Neuronal stem cell (in vitro differentiated cells): Measurements from ENCODE around the gene PCDHGB1.
A peak's percentile ranks its signal among the peaks of the same experiment; 100 is the strongest.

Source experiments
- DNase-seq: peaks from one replicate; pipeline ENCODE4 v3.0.0-alpha.2; 2013; ENCODE audit warnings: low spot score
- H2AFZ ChIP-seq: one replicate; pipeline ENCODE4 v1.6.1; 2013; ENCODE audit warnings: mild to moderate bottlenecking, low read length, inconsistent platforms
- H2AK5ac ChIP-seq: 2 replicates; pipeline ENCODE4 v1.6.1; 2013; ENCODE audit warnings: low read depth, mild to moderate bottlenecking, inconsistent platforms, low read length, moderate library complexity, mixed read lengths
- H2BK120ac ChIP-seq: 2 replicates; pipeline ENCODE4 v1.6.1; 2013; ENCODE audit warnings: low read depth, mild to moderate bottlenecking, inconsistent platforms, low read length, moderate library complexity, mixed read lengths
- H2BK12ac ChIP-seq: one replicate; pipeline ENCODE4 v1.6.1; 2013; ENCODE audit warnings: low read length, inconsistent platforms
- H2BK15ac ChIP-seq: 2 replicates; pipeline ENCODE4 v1.6.1; 2013; ENCODE audit warnings: mild to moderate bottlenecking, low read length, inconsistent platforms, mixed read lengths
- H2BK5ac ChIP-seq: one replicate; pipeline ENCODE4 v1.6.1; 2013; ENCODE audit warnings: inconsistent platforms, mild to moderate bottlenecking, low read length, moderate library complexity
- H3K14ac ChIP-seq: one replicate; pipeline ENCODE4 v1.6.1; 2013; ENCODE audit warnings: low read length, inconsistent platforms
- H3K18ac ChIP-seq: 2 replicates; pipeline ENCODE4 v1.6.1; 2013; ENCODE audit warnings: low read length, inconsistent platforms
- H3K23ac ChIP-seq: 2 replicates; pipeline ENCODE4 v1.6.1; 2013; ENCODE audit warnings: low read depth, mild to moderate bottlenecking, mixed read lengths, low read length, inconsistent platforms; ENCODE audit not compliant: poor library complexity
- H3K27ac ChIP-seq: replicated peaks from 3 replicates; pipeline ENCODE4 v1.5.1; 2013; ENCODE audit warnings: low read length, inconsistent platforms
- H3K27me3 ChIP-seq, 3 experiments: 2 replicates each; pipeline ENCODE4 v1.6.1; 2013; ENCODE audit warnings: low read length in 3 of 3, mild to moderate bottlenecking in 2 of 3, inconsistent platforms in 1 of 3, low read depth in 1 of 3, mixed read lengths in 1 of 3, moderate library complexity in 1 of 3; ENCODE audit not compliant: control insufficient read depth in 3 of 3, insufficient read depth in 3 of 3
- H3K36me3 ChIP-seq, 2 donors: replicated peaks in 1 of 2; 2 replicates each; pipeline ENCODE4 v1.6.1; 2013; ENCODE audit warnings: low read length in 2 of 2; ENCODE audit not compliant: control insufficient read depth in 2 of 2, insufficient read depth in 2 of 2
- H3K4ac ChIP-seq: 2 replicates; pipeline ENCODE4 v1.6.1; 2013; ENCODE audit warnings: inconsistent platforms, mild to moderate bottlenecking, low read length, moderate library complexity
- H3K4me1 ChIP-seq, 2 donors: 1 replicate in 1 of 2; 2 replicates in 1 of 2; pipeline ENCODE4 v1.6.1; 2013; ENCODE audit warnings: low read length in 2 of 2, low read depth in 1 of 2; ENCODE audit not compliant: control insufficient read depth in 2 of 2, insufficient read depth in 1 of 2
- H3K4me2 ChIP-seq: one replicate; pipeline ENCODE4 v1.6.1; 2013; ENCODE audit warnings: mild to moderate bottlenecking, low read length, inconsistent platforms; ENCODE audit not compliant: insufficient read depth, poor library complexity, severe bottlenecking
- H3K4me3 ChIP-seq, 2 donors: 2 replicates each; pipeline ENCODE4 v1.5.1; 2013; ENCODE audit warnings: low read length in 2 of 2, mild to moderate bottlenecking in 2 of 2, inconsistent platforms in 1 of 2, moderate library complexity in 1 of 2
- H3K79me1 ChIP-seq: one replicate; pipeline ENCODE4 v1.6.1; 2013; ENCODE audit warnings: low read depth, mild to moderate bottlenecking, inconsistent platforms, low read length, moderate library complexity
- H3K9ac ChIP-seq: one replicate; pipeline ENCODE4 v1.6.1; 2013; ENCODE audit warnings: mild to moderate bottlenecking, low read depth, low read length, inconsistent platforms; ENCODE audit not compliant: poor library complexity
- H3K9me3 ChIP-seq, 2 donors: replicated peaks in 1 of 2; 2 replicates each; pipeline versions ENCODE3 to v1.6.1; 2013; ENCODE audit warnings: low read length in 2 of 2, mild to moderate bottlenecking in 2 of 2, inconsistent platforms in 1 of 2, low read depth in 1 of 2, mixed read lengths in 1 of 2, moderate library complexity in 1 of 2; ENCODE audit not compliant: control insufficient read depth in 2 of 2, insufficient read depth in 1 of 2
- H4K8ac ChIP-seq: one replicate; pipeline ENCODE4 v1.6.1; 2013; ENCODE audit warnings: low read depth, mild to moderate bottlenecking, inconsistent platforms, low read length, moderate library complexity
- H4K91ac ChIP-seq: one replicate; pipeline ENCODE4 v1.6.1; 2013; ENCODE audit warnings: low read length, low read depth, mild to moderate bottlenecking, inconsistent platforms; ENCODE audit not compliant: poor library complexity
- WGBS, 2 donors: extraction: QIAGEN DNeasy Blood & Tissue Kit; methylation state at CpG; one replicate each; pipeline ENCODE4 v1.1.7; 2013; ENCODE audit warnings: missing lambda C conversion rate in 2 of 2, mixed read lengths in 1 of 2; ENCODE audit not compliant: insufficient read length in 2 of 2, insufficient replicate concordance in 1 of 2; ENCODE audit errors: extremely low coverage in 2 of 2; 5-methylcytosine and 5-hydroxymethylcytosine counted together

PCDHGB1 gene

DNA sequence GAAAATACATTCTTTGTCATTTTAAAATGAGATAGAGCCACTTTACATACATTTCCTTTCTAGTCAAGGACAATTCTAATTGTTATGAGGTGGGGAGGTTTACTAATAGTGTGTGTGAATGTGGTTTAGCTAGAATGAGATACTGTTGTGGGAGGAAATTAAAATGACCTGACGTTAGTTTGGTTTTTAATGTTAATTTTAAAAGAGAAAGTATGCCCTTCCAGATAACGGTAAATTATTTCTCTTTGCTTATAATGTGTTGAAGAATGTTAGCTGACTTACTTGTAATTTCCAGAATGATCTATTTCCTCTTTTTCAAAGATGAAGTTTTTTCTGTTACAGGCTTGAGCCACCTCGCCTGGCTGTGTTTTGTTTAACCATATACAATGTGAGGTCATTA is 27.6 kb upstream of the PCDHGB1 start:
- no peak overlapping the region for H3K4me2 ChIP-seq
- no peak overlapping the region for H2BK12ac ChIP-seq
- H2AFZ ChIP-seq, result no peak overlapping the region
- no peak overlapping the region for H2AK5ac ChIP-seq
- no peak overlapping the region for H2BK120ac ChIP-seq
- no peak overlapping the region for H4K91ac ChIP-seq
- no peak overlapping the region for H3K4me3 ChIP-seq
- H3K23ac ChIP-seq, result no peak overlapping the region
- DNase-seq, result no peak
- peaks cover 20 to 39% of the 10 kb centered on the region in 2 donors for H3K9me3 ChIP-seq
- H3K27ac ChIP-seq, result no peak overlapping the region
- no peak overlapping the region for H3K4ac ChIP-seq
- no peak overlapping the region for H4K8ac ChIP-seq
- WGBS, 2 donors, result 100% methylated on average over 1 of the region's 3 CpGs
- no peaks in the 10 kb centered on the region for H3K79me1 ChIP-seq
- peaks cover 15 to 23% of the 10 kb centered on the region in 2 donors for H3K36me3 ChIP-seq
- H2BK15ac ChIP-seq, result no peak overlapping the region
- no peaks in the 10 kb centered on the region for H3K27me3 ChIP-seq
- H3K18ac ChIP-seq, result no peak overlapping the region
- H3K14ac ChIP-seq, result no peak overlapping the region
- H2BK5ac ChIP-seq, result no peak overlapping the region
- H3K4me1 ChIP-seq, result peaks cover 0 to 1% of the 10 kb centered on the region in 2 donors
- no peak overlapping the region for H3K9ac ChIP-seq

DNA sequence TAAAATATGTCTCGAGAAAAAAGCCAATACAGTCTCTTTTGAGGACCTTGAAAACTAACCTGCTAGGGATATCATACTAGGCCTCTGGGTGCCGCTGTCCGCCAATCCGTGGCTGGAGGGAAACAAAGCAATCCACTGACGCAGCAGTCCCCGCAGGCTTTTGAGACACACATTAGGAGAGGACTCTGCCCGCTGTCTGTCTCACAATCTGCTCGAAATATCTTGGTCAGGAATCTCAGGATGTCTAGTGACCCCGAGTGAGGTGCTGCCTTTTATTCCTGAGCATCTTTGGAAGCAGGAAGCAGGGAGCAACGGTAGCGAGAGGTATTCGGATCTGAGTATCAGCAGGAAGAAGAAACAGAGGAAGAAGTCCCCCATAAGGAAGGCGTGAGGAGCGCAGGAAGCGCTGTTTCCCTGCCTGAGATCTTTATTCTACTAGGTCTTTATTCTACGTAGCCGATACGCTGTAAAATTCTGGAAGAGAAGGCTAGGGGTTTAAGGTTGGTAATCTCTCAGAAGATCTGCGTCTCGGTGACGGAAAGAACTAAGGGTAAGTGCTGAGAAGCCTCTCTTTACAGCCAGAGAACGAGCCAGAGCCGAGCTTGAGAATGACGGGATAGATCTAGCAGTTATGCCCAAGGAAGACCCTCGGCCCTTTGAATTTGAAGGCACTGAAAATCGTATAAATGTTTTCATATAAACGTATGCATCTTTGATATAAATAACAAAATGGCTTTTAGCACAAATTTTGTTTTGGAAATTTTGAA is 23.6 kb upstream of the PCDHGB1 start:
- WGBS, 2 donors, result no CpG with 5 or more reads among the region's 27 CpGs
- H3K23ac ChIP-seq, result no peak overlapping the region
- H3K9ac ChIP-seq, result no peak overlapping the region
- H3K27ac ChIP-seq, result no peak overlapping the region
- no peaks in the 10 kb centered on the region for H3K79me1 ChIP-seq
- no peak overlapping the region for H4K8ac ChIP-seq
- no peak overlapping the region for H3K14ac ChIP-seq
- H3K4me3 ChIP-seq, result no peak overlapping the region
- H2BK15ac ChIP-seq, result no peak overlapping the region
- H3K9me3 ChIP-seq, result peaks cover 21 to 26% of the 10 kb centered on the region in 2 donors
- H2BK120ac ChIP-seq, result no peak overlapping the region
- no peak overlapping the region for H3K4me2 ChIP-seq
- H3K27me3 ChIP-seq, result no peaks in the 10 kb centered on the region
- H2AFZ ChIP-seq, result peak overlapping the region; percentile 36
- no peaks in the 10 kb centered on the region for H3K4me1 ChIP-seq
- H2AK5ac ChIP-seq, result no peak overlapping the region
- no peak for DNase-seq
- H2BK5ac ChIP-seq, result no peak overlapping the region
- H3K18ac ChIP-seq, result no peak overlapping the region
- no peak overlapping the region for H3K4ac ChIP-seq
- no peak overlapping the region for H4K91ac ChIP-seq
- H3K36me3 ChIP-seq, result no peaks in the 10 kb centered on the region
- no peak overlapping the region for H2BK12ac ChIP-seq

DNA sequence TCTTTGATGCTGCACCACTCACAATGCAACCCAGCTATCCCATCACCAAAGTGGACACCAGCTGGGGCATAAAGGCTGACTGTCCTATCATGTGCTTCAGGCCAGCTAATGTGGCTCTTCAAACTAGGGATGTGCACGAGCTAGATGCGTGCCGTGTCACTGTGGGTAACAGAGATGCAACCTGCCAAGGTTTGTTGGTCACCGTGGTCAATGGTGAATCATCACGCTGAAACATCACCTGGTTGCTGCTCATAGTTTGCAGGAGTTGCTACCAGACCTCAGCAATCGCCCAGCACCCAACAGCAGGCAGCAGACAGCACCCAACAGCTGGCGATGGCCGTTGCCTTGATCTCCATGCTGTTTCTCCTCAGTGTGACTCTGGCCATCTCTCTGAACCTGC is 21.7 kb upstream of the PCDHGB1 start:
- Histone ChIP-seq H3K9ac (no peak overlapping the region), H3K18ac (no peak overlapping the region), H3K4me1 (no peaks in the 10 kb centered on the region), H4K8ac (no peak overlapping the region), H4K91ac (peak overlapping the region; percentile 5), H2AFZ (no peak overlapping the region), H2BK15ac (no peak overlapping the region), H2AK5ac (no peak overlapping the region), H3K9me3 (peaks cover 29% of the 10 kb centered on the region in 2 donors), H2BK5ac (no peak overlapping the region), H3K79me1 (no peaks in the 10 kb centered on the region), H3K36me3 (no peaks in the 10 kb centered on the region), H3K4ac (no peak overlapping the region), H2BK120ac (no peak overlapping the region), H3K23ac (no peak overlapping the region), H3K4me2 (no peak overlapping the region), H3K27ac (no peak overlapping the region), H3K14ac (peak overlapping the region; percentile 33), H3K27me3 (no peaks in the 10 kb centered on the region), H3K4me3 (no peak overlapping the region), H2BK12ac (no peak overlapping the region)
- DNase-seq, result no peak
- WGBS, 2 donors, result no CpG with 5 or more reads among the region's 8 CpGs

DNA sequence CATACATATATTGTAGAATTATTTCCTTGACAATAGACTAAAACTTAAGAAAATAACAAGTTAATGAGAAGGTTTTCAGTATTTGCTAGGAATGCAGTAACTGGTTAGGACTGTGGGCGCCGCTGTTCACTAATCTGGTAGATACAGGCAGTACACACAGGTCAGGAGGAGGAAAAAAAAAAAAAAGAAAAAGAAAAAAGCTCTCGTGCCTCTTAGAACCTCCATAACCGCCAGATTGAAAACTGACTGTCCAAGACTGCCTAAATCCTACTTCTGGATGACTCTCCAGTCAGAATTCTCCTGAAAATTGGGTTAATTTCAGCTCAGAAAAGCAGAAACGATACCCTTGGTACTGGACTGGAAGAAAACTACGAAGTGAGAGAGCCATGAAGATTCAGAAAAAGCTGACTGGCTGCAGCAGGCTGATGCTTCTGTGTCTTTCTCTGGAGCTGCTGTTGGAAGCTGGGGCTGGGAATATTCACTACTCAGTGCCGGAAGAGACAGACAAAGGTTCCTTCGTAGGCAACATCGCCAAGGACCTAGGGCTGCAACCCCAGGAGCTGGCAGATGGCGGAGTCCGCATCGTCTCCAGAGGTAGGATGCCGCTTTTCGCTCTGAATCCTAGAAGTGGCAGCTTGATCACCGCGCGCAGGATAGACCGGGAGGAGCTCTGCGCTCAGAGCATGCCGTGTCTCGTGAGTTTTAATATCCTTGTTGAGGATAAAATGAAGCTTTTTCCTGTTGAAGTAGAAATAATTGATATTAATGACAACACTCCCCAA is 19.4 kb upstream of the PCDHGB1 start, which contains the start of gene PCDHGA1:
Gene PCDHGA1, plus strand, starts transcription at position 216 of the 782 bp plus-strand sequence.
- no peak within 1 kb of the TSS for H3K18ac ChIP-seq
- H2AK5ac ChIP-seq, result no peak within 1 kb of the TSS
- H2BK15ac ChIP-seq, result no peak within 1 kb of the TSS
- no peaks in the 10 kb centered on the region for H3K79me1 ChIP-seq
- H2AFZ ChIP-seq, result peak within 1 kb of the TSS; percentile 70
- H3K4me2 ChIP-seq, result no peak within 1 kb of the TSS
- H2BK12ac ChIP-seq, result no peak within 1 kb of the TSS
- no CpG with 5 or more reads among the region's 21 CpGs for WGBS, 2 donors
- H3K4me1 ChIP-seq, result no peaks in the 10 kb centered on the region
- no peak within 1 kb of the TSS for H4K8ac ChIP-seq
- H4K91ac ChIP-seq, result no peak within 1 kb of the TSS
- no peak within 1 kb of the TSS for H3K4ac ChIP-seq
- no peak within 1 kb of the TSS for H3K9ac ChIP-seq
- no peak within 1 kb of the TSS for H3K23ac ChIP-seq
- no peak for DNase-seq
- no peak within 1 kb of the TSS for H2BK5ac ChIP-seq
- H3K36me3 ChIP-seq, result peaks cover 0 to 2% of the 10 kb centered on the region in 2 donors
- peak within 1 kb of the TSS in 1 of 2 donors; percentile 2 for H3K4me3 ChIP-seq
- H3K14ac ChIP-seq, result no peak within 1 kb of the TSS
- peaks cover 26 to 31% of the 10 kb centered on the region in 2 donors for H3K9me3 ChIP-seq
- no peaks in the 10 kb centered on the region for H3K27me3 ChIP-seq
- no peak within 1 kb of the TSS for H2BK120ac ChIP-seq
- no peak within 1 kb of the TSS for H3K27ac ChIP-seq
